GM12874 (cell line): Measurements from ENCODE around the gene DIP2A.

Experiments used
- CTCF ChIP-seq: IDR thresholded peaks from 2 replicates; pipeline ENCODE4 v1.5.1; 2011; ENCODE audit warnings: low read depth, mild to moderate bottlenecking, control low read depth, low read length, moderate library complexity; ENCODE audit not compliant: insufficient read depth

DIP2A gene

GRCh38 chr21:46422636-46423241, 36.0 kb upstream of the DIP2A start:
- no peak for TF ChIP-seq CTCF

GRCh38 chr21:46423546-46424038, 35.1 kb upstream of the DIP2A start:
- no peak for TF ChIP-seq CTCF

GRCh38 chr21:46424039-46424591, 34.6 kb upstream of the DIP2A start:
- no peak for TF ChIP-seq CTCF

- no peak for TF ChIP-seq CTCF
These were observed 34.1 kb upstream of the DIP2A start for GRCh38 chr21:46424621-46425020.

GRCh38 chr21:46425041-46425440, 33.6 kb upstream of the DIP2A start:
- no peak for TF ChIP-seq CTCF

- TF ChIP-seq CTCF = no peak
These were observed 33.1 kb upstream of the DIP2A start for GRCh38 chr21:46425571-46425970.

- no peak for TF ChIP-seq CTCF
These were observed 32.2 kb upstream of the DIP2A start for GRCh38 chr21:46426313-46427046.
